ENCODE measurements around the gene SUN2. TPM values are rescaled to one million over a fixed set of nuclear protein-coding genes. Genes with fewer than 3 reads are reported as not detected.

Gene SUN2
- total and polyA plus RNA-seq, 2 donors (not counting 1 experiment from before 2014, with no cell fraction given) = 224 to 305 TPM

GRCh38 chr22:38735126-38735464 lies 20.7 kb downstream of the SUN2 start:
- Histone ChIP-seq H3K4me2 (replicated peaks; ENCODE audit: low read depth, low read length, poor library complexity, severe bottlenecking) (no peak overlapping the region), H4K20me1 (ENCODE audit: control insufficient read depth, insufficient read depth, low read length, poor library complexity, severe bottlenecking) (peaks cover 97% of the 10 kb centered on the region), H3K27ac (ENCODE audit: low read length in 2 of 2) (peak overlapping the region in 1 of 2 donors; percentile 53), H3K4me1 (ENCODE audit: control insufficient read depth in 2 of 2, insufficient read depth in 2 of 2, low read length in 2 of 2) (peaks cover 0 to 19% of the 10 kb centered on the region in 2 donors), H3K9ac (ENCODE audit: low read length) (no peak overlapping the region), H2AFZ (ENCODE audit: insufficient read depth, low read depth, low read length, poor library complexity, severe bottlenecking) (no peak overlapping the region), H3K36me3 (replicated peaks in 1 of 2; ENCODE audit: control extremely low read depth in 1 of 2, control insufficient read depth in 1 of 2, extremely low read depth in 1 of 2, insufficient read depth in 2 of 2, low read length in 1 of 2) (peaks cover 1 to 89% of the 10 kb centered on the region in 2 experiments), H3K79me2 (ENCODE audit: control insufficient read depth, insufficient read depth, low read length) (peaks cover 5% of the 10 kb centered on the region), H3K27me3 (replicated peaks in 1 of 4; ENCODE audit: control extremely low read depth in 1 of 4, control insufficient read depth in 3 of 4, insufficient read depth in 4 of 4, low read length in 3 of 4) (no peaks in the 10 kb centered on the region), H3K4me3 (ENCODE audit: control extremely low read depth in 1 of 5, extremely low read depth in 1 of 5, insufficient read depth in 1 of 5, low read depth in 2 of 5, low read length in 4 of 5) (no peak overlapping the region), H3K9me3 (ENCODE audit: control extremely low read depth in 1 of 3, control insufficient read depth in 2 of 3, insufficient read depth in 1 of 3, low read length in 2 of 3) (no peaks in the 10 kb centered on the region)
- no peak for DNase-seq
- ATAC-seq (ENCODE audit: low read depth) = no peak
- ChIA-PET CTCF (interaction anchor here (1.2 to 8.3 kb wide), 7 partner anchors 13 to 135 kb away, joined by 3 to 81 read pairs (median 11); partner anchors contain the start of gene CBX6), POLR2A (interaction anchor here (0.6 to 3.5 kb wide), 4 partner anchors 15 to 674 kb away, joined by 3 to 15 read pairs (median 6); no protein-coding TSS in a partner anchor)
- Mint-ChIP-seq H3K4me1 (peaks cover 33% of the 10 kb centered on the region), H3K27ac (peak overlapping the region; percentile 77), H3K27me3 (no peaks in the 10 kb centered on the region), H3K9me3 (ENCODE audit: insufficient read depth) (no peaks in the 10 kb centered on the region), H3K4me3 (no peak overlapping the region)
- 93% methylated on average over 3 of the region's 7 CpGs for WGBS (ENCODE audit: insufficient coverage)
- TF ChIP-seq CTCF (IDR thresholded peaks at IDR 0.05) (no peak), EZH2 (IDR thresholded peaks at IDR 0.05; ENCODE audit: borderline replicate concordance, insufficient read depth, low read depth, low read length, poor library complexity, severe bottlenecking) (no peak)
- intact Hi-C loops (cut with micrococcal nuclease) = no loop called here

- H3K4me1 Mint-ChIP-seq = peaks cover 33% of the 10 kb centered on the region
Observed at GRCh38 chr22:38734421-38735100, 21.2 kb downstream of the SUN2 start.

More at GRCh38 chr22:38734421-38735100, 21.2 kb downstream of the SUN2 start:
- Histone ChIP-seq H2AFZ (ENCODE audit: insufficient read depth, low read depth, low read length, poor library complexity, severe bottlenecking) (no peak overlapping the region), H3K27me3 (replicated peaks in 1 of 4; ENCODE audit: control extremely low read depth in 1 of 4, control insufficient read depth in 3 of 4, insufficient read depth in 4 of 4, low read length in 3 of 4) (no peaks in the 10 kb centered on the region), H3K9ac (ENCODE audit: low read length) (no peak overlapping the region), H3K79me2 (ENCODE audit: control insufficient read depth, insufficient read depth, low read length) (peaks cover under 1% of the 10 kb centered on the region), H3K27ac (ENCODE audit: low read length in 2 of 2) (peak overlapping the region in 1 of 2 donors; percentile 30), H3K4me1 (ENCODE audit: control insufficient read depth in 2 of 2, insufficient read depth in 2 of 2, low read length in 2 of 2) (peaks cover 0 to 19% of the 10 kb centered on the region in 2 donors), H4K20me1 (ENCODE audit: control insufficient read depth, insufficient read depth, low read length, poor library complexity, severe bottlenecking) (peaks cover 96% of the 10 kb centered on the region), H3K9me3 (ENCODE audit: control extremely low read depth in 1 of 3, control insufficient read depth in 2 of 3, insufficient read depth in 1 of 3, low read length in 2 of 3) (no peaks in the 10 kb centered on the region), H3K4me3 (ENCODE audit: control extremely low read depth in 1 of 5, extremely low read depth in 1 of 5, insufficient read depth in 1 of 5, low read depth in 2 of 5, low read length in 4 of 5) (no peak overlapping the region), H3K4me2 (replicated peaks; ENCODE audit: low read depth, low read length, poor library complexity, severe bottlenecking) (no peak overlapping the region), H3K36me3 (replicated peaks in 1 of 2; ENCODE audit: control extremely low read depth in 1 of 2, control insufficient read depth in 1 of 2, extremely low read depth in 1 of 2, insufficient read depth in 2 of 2, low read length in 1 of 2) (peaks cover 4 to 89% of the 10 kb centered on the region in 2 experiments)
- no peak for ATAC-seq (ENCODE audit: low read depth)
- H3K4me3 Mint-ChIP-seq = no peak overlapping the region
- ChIA-PET CTCF (interaction anchor here (0.7 to 8.3 kb wide), 15 partner anchors 9 to 682 kb away, joined by 3 to 81 read pairs (median 6); partner anchors contain the start of genes CBX6 and SUN2), POLR2A (interaction anchor here (0.8 to 3.5 kb wide), 3 partner anchors 12 to 17 kb away, joined by 3 to 15 read pairs (median 3); no protein-coding TSS in a partner anchor)
- no peak for DNase-seq
- H3K27ac Mint-ChIP-seq = peak overlapping the region; percentile 78
- 91% methylated on average over 9 of the region's 13 CpGs for WGBS (ENCODE audit: insufficient coverage)
- H3K27me3 Mint-ChIP-seq = no peaks in the 10 kb centered on the region
- TF ChIP-seq EZH2 (IDR thresholded peaks at IDR 0.05; ENCODE audit: borderline replicate concordance, insufficient read depth, low read depth, low read length, poor library complexity, severe bottlenecking) (no peak), CTCF (IDR thresholded peaks at IDR 0.05) (no peak)
- intact Hi-C loops (cut with micrococcal nuclease) = no loop called here
- H3K9me3 Mint-ChIP-seq (ENCODE audit: insufficient read depth) = no peaks in the 10 kb centered on the region

All from B cell (primary cell).